ENCODE results near the gene CGB7. TPM values are rescaled to one million over a fixed set of nuclear protein-coding genes. Genes with fewer than 3 reads are reported as not detected.
A peak's percentile ranks its signal among the peaks of the same experiment; 100 is the strongest.

The CGB7 gene
- total and polyA plus RNA-seq, 9 of the 15 experiments (the other 6 are each of a cell fraction or from before 2014, with no cell fraction given): not detected

GRCh38 chr19:49031642-49032301 lies 25.8 kb downstream of the CGB7 start, which contains the start of gene CGB2 (continued):
- TF ChIP-seq VEZF1 (CRISPR knock-in tag; IDR thresholded peaks at IDR 0.05) (peak; percentile 25; the same call in 1 of the 2 replicates), NR2C1 (IDR thresholded peaks at IDR 0.05) (peak; percentile 76), NR2C1 (tag; IDR thresholded peaks at IDR 0.05) (peak; percentile 59), TFAP4 (CRISPR knock-in tag; IDR thresholded peaks at IDR 0.05; ENCODE audit: borderline replicate concordance) (peak; percentile 45; the same call in 1 of the 2 replicates), CREB1 (IDR thresholded peaks at IDR 0.05) (peak; percentile 54), CREB1 (CRISPR knock-in tag; IDR thresholded peaks at IDR 0.05) (peak; percentile 89), SRF (CRISPR knock-in tag; IDR thresholded peaks at IDR 0.05) (0 out of 4 replicates have a peak, but pooled peaks of 1 of the 2 experiments have one; percentile 15), MGA (IDR thresholded peaks at IDR 0.05) (peak; percentile 52), NRF1 (conservative IDR thresholded peaks at IDR 0.05 in 1 of 2, IDR thresholded peaks at IDR 0.05 in 1 of 2) (peak; percentile 71 to 78), BDP1 (IDR thresholded peaks at IDR 0.05; ENCODE audit: insufficient read depth, insufficient read length) (peak; percentile 48)
